HT-29 (cell line): Measurements from ENCODE around the gene LAMA2. TPM values are rescaled to one million over a fixed set of nuclear protein-coding genes. Genes with fewer than 3 reads are reported as not detected.

Experiments
- DNase-seq: peaks from one replicate; pipeline ENCODE4 v3.0.0-alpha.2; 2015; ENCODE audit warnings: low spot score
- total RNA-seq: library from RNA; depleted of rRNA; stranded (reverse); fragments of >200 nt; shearing (Covaris generic); gene quantifications from 2 replicates; pipeline ENCODE4 v1.2.3, GENCODE V29; 2014

LAMA2 gene
- total RNA-seq, 1 experiment from 2014 or later = 0.08 TPM

DNA sequence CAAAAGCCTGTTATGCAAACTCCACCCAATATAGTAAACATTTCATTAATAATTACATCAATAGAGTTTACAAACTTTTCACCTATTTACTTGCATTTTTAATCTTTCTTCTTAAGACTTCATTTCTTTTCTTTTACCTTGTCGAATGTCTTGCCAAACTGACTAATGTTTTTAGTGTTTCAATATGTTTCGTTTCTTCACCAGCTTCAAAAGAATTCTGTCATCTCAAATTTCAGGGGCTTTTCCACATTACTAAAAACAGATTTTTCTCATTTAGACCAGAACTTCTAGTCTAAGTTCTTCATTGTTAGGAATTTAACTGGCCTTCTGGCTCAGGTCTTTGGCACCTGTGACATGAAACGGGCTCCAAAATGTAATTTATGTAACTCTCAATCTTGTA is 630.5 kb downstream of the LAMA2 start:
- DNase-seq = no peak

DNA sequence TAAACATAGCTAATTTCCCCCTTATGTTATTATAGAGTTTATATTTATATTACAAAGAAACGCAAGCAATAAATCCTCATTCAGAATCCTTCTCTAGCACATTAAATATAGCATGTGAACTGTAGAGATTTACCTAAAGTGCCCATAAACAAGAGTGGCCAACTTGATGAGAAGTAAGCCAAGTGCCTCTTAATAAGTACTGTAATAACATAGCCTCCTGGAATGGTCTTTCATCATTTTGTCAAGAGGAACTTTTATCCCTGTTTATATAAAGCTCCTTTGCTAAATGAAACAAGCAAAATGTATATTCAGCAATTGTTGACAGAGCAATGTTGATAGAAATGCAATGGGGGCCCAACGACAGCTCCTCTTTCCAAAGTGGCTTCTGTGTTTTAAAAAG is 632.1 kb downstream of the LAMA2 start:
- DNase-seq = no peak

DNA sequence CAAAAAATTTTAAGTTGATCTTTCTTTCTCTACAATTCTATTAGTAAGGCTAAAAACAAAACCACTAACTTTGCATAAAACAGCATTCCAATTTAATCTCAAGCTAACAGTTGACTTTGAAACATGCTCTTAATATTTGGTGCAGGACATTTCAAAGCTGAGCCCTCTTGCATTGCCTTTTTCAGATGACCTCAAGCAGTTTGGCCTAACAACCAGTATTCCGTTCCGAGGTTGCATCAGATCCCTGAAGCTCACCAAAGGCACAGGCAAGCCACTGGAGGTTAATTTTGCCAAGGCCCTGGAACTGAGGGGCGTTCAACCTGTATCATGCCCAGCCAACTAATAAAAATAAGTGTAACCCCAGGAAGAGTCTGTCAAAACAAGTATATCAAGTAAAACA is 633.1 kb downstream of the LAMA2 start:
- DNase-seq = no peak

DNA sequence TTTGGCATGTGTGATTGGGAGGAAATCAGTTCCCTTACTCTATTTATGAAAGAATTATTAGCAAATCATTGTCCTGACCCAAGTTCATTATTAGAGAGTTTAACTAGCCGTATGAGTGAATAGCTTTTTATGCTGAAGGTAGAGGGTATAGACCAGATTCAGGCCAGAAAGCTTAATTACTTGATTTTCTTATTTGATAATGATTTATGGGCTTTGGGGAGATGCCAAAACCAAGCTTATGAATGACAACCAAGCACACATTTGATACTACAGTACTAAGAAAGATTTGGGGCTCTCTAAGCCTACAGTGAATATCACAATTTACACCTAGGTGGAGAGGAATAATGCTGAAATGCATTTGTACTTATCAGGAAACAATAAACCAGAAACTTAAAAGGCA is 633.8 kb downstream of the LAMA2 start:
- no peak for DNase-seq

DNA sequence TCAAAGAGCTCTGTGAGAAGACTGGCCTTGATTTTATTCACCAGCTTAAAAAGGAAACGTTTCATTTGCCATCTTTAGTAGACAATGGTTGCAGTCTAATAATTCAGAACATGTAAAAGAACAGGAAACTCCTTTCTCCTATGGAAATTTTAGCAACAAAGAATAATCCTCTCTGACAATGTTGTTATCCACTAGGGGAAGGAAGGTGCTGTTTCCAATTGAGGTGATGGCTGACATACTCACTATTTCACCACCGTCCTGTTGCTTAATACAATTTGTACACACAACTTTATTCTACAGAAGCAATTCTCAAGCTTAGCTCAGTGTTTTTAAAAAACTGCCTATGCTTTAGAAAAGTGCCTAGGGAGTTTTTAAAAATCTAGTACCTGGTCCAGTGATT is 634.4 kb downstream of the LAMA2 start:
- DNase-seq = no peak

DNA sequence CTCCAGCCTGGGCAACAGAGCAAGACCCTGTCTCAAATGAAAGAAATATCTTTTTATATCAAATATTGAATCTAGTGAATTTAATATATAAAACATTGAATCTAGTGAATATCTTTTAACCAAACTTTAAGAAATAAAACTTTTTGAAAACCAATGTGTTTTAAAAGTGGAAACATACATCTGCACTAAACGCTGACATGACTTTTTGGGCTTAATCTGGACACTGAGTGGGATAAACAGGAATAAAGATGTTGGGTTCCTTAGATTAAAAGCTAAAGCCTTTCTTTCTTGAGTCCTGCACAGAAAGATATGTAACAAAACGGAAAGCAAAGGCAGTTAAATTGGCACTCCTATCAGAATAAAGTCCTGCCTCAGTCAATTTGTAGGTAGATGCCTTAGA is 636.8 kb downstream of the LAMA2 start:
- no peak for DNase-seq

DNA sequence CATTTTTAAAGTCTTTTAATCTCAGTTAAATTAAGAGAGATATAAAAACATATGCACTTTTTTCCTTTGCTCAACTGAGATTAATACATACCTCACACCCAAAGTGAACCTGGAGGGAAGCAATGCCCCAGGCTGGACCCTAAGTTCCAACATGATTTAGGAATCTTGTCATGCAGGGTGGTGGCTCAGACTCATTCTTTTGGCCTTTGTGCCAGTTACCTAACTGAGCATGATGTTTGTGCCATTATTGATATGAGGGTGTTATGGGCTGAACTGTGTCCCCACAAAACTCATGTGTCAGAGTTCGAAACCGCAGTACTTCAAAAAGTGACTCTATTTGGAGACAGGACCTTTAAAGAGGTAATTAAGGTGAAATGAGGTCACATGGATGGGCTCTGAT is 639.0 kb downstream of the LAMA2 start:
- DNase-seq = no peak

DNA sequence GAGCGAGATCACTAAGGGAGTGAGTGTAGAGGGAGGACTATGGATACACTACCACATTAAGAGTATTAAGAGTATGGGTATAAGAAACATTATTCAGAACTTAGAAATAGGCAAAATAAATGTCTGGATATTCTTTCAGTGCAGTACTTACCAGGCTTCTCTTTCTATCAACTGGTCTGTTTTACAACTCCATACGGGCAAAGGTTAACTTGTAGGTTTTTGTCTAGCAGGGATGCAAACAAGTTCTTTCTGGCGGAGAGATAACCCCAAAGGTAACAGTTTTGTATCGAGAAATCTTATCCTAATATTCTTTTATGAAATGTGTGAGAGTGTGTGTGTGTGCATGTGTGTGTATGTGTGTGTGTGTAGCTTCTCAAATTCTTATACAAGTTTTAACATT is 640.9 kb downstream of the LAMA2 start:
- DNase-seq = no peak

DNA sequence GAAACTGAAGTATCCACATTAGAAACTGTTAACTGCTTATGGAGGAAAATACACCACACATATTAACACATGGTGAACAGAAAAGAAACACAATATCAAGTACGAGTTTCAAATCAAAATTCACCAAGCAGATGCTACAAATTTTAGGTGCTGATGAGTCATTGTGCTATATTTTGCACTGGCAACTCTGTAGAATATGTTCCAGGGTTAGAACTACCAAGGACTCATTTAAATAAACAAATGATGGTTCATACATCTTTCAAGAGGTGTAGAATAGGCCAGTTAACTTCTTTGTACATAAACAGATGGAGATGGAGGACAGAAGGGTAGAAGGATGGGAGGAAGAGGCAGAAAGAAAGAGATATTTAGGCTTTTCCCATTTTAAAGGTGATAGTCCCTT is 642.1 kb downstream of the LAMA2 start:
- no peak for DNase-seq

DNA sequence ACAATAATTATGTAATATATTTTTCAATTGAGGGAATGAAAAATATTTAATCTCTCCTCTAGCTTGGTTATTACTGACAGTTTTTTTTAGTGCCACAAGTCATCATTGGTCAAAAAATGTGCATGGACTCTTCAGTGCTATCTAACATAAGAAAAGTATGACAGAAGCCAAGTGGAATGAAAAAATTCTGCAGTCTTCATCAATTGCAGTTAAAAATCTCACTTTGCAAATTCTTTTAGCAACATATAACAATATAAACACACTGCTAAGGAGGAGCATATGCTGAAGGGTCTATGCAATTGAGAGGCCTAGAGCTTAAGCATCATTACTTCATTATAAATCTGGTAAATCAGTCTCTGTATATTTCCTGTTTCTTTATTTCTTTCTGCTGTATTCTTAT is 652.0 kb downstream of the LAMA2 start:
- no peak for DNase-seq

DNA sequence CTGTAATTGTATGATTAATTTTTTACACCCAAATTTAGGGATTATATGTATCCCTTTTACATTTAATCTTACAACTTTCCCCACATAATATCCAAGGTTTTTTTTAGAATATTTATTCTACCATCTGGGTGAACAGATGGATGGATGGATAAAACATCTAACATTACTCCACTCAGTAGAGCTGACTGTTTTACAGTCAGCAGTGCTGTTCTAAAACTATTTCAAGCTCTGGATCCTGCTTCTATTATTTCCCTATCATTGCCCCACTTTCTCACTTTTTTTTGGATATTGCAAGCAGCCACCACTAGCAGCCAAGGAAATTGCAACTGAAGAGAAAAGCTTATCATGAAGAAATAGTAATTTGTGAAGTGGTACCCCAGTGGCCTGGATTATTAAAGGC is 653.3 kb downstream of the LAMA2 start:
- DNase-seq = no peak

DNA sequence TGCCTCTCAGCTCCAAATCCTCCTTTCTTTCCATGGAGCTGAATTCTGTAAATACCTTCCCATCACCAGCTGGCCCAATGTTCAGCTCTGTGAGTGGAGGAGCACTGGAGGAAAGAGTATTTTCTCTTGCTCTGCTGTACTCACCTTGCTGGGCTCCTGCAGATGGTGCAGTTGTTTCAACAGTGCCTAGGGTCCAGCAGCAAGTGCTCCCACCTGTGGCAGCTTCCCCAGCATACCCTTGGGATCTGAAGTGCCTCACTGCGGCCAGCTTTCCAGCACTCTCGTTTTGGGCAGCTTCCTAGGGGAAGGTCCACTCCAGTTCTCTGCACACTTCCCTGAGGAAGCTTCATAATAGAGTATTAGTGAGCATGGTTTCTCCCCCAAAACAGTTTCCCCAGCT is 656.1 kb downstream of the LAMA2 start:
- DNase-seq = no peak

DNA sequence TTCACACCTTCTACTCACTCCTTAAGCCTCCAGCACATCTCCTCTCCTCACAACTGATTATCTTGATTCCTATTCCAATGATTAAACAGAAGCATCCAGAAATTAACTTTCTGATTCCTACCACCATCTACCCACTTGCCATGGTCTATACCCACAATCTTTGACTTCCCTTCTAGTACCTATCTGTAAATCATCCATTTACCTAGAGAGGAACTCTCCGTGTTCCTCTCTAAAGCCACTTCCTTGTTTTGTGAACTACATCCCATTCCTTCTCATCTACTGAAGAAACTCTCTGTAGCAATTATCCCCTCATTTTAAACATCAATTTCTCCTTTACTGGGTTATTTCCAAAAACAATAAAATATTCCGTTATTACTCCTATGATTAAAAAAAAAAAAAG is 659.8 kb downstream of the LAMA2 start:
- DNase-seq = no peak

DNA sequence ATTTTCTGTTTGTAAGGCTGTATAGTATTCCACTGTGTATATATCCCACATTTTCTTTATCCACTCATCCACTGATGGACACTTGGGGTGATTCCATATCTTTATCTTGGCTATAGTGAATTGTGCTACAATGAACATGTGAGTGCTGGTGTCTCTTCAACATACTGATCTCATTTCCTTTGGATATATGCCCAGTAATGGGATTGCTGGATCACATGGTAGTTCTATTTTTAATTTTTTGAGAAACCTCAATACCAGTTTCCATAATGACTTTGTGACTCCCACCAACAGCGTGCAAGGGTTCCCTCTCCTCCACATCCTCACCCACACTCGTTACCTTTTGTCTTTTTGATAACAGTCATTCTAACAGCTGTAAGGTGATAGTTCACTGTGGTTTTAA is 661.0 kb downstream of the LAMA2 start:
- DNase-seq = no peak

DNA sequence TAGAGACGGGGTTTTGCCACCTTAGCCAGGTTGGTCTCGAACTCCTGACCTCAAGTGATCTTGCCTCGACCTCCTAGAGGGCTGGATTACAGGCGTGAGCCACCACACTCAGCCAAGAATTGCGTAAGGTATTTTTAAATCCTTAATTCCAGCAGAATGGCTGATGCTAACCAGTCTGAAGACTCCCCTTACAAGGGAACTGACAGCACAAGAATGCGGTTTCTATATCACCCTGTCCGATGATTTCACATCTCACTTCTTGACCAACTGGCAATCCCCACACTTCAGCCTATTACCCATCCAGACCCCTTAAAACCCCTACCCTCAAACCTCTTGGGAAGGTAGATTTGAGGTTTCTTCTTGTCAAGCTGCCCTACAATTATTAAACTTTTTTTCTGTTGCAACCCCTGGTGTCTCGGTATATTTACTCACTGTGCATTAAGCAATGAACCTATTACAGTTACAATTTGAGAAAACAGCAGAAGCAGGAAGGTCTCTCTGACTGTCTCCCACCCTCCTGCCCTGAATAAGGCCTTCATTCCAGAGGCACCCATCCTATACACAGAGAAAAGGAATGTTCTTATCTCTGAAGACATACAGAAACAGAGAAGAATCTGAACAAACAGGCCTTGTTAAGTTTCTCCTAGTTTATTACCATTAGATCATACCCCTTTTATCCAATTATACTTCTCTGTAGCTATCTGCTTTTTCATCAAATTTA is 662.1 kb downstream of the LAMA2 start:
- DNase-seq = no peak

DNA sequence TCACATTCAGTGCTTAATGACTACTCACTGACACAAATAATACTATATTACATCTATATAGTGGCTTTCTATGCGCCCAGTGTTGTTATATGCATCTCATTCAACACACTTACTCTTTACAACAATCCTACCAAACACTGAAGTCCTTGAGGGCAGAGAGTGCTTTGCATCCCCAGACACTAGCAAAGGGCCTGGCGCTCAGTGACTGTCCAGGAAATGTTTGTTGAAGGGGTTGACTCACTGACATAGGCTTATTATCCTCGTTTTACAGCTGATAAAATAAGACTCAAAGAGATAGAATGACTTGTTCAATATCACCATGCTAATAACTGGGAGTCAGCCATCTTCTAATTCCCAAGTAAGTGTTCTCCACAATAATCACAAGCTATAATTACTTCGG is 663.8 kb downstream of the LAMA2 start:
- no peak for DNase-seq

DNA sequence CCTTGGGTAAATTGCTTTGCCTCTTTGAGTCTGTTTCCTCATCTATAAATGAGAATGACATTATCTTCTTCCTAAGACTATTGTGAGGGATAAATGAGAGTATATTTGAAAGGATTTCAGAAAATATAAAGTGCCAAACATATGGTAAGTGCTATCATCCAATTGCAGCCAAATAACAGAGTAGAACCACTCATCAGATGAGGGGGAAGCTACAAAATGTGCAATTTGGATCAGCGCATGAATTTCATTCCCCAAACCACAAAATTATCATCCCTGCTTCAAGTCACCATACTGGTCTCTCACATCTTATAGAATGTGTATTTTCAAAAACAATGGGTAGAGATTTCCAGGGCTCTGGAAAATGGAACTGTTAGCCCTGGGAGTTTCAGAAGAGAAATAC is 668.5 kb downstream of the LAMA2 start:
- no peak for DNase-seq

DNA sequence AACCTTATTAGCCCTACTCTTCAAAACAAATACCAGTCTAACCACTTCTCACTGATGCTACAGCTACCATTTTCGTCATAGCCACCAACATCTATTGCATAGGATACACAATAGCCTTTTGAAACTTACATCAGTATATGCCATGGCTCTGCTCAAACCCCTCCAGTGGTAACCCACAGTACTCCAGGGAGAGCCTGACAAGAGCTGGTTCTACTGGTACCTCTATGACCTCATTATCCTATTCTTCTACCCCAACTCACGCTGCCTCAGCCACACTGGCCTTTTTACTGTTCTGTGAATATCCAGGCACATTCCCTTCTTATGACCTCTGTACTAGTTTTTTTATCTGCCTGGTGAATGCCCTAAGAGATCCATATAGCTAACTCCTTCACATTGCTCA is 669.5 kb downstream of the LAMA2 start:
- DNase-seq = no peak

DNA sequence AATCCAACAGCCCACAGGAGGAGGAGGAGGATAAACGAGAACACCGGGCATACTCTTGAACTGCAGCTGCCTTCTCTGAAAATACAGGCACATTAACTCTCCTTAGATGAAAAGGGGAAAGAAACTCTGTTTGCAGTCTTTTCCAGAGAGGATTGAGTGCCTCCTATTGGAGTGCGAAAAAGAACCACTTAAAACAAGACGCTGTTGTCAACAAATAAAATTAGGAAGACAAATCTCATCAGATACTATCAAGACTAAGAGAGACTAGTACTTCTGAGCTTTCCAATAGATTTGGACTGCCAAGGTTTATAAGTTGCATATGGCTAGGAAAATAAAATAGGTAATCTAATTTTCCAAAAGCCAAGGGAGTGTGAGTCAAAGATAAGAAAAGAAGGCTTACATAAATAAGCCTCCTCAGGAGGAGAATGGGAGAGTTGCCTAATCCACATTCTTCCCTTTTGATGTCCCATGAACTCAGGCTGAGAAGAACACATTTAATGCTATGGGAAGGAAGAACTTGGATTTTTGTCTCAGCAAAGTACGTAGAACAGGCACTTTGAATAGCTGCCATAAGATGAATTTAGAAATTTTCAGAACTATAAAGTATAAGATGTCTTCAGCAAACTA is 672.4 kb downstream of the LAMA2 start:
- DNase-seq = no peak

DNA sequence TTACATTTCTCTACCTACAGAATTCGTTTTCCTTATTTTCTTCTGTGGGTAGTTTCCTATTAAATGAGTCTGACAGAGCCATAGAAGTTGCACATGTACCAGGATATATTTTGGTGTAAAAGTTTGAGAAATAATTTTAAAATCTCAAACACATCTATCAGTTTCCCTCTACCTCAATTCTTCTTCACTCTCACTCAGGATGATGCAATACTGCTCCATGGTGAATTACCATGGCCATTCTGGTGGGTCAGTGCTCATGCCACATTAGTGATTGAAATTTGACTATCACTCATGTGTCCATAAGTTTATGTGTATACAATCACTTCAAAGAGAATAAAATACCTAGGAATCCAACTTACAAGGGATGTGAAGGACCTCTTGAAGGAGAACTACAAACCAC is 675.3 kb downstream of the LAMA2 start:
- DNase-seq = no peak

DNA sequence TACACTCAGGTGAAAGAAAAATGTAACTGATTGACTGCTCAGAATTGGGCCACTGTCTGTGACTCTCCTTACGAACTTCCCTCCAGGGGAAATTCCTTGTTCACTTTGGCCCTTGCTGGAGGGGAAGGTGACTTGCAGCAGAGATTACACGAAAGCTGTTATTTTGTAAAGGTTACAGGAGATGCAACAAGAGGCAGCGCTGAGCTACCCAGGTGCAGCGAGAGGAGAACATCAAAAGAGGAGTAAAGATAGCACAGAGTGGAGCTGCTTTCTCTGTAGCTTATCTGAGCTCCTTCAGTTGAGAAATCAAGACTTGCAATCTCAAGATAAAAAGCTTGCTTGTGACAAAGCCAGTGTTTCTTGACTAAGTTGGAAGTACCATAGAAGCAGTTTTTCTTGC is 682.4 kb downstream of the LAMA2 start:
- no peak for DNase-seq

DNA sequence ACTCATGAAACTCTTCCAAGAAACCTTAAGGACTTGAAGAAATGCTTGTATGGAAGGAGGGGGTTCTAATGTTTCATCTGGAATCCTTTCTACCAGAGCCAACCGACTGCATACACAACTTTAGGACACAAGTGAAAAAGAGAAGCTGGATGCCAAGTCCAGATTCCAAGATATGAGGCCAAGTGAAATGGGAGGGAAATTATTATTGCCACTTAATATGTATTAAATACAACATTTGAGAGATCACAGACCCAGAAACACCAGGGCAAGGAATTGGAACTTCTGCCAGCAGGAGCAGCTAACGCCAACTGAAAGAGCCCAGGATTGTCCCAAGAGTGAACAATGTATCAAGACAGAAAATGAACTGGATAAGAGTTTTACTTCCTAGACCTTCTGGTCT is 682.9 kb downstream of the LAMA2 start:
- DNase-seq = no peak
